ENCODE data around the gene STOML2. TPM values are rescaled to one million over a fixed set of nuclear protein-coding genes. Genes with fewer than 3 reads are reported as not detected.
A peak's percentile ranks its signal among the peaks of the same experiment; 100 is the strongest.
"Not testable (repeated sequence)": the region's sequence is repeated elsewhere in the genome, so short reads cannot be mapped to it uniquely, and the experiment has no call there.

Gene STOML2
- total RNA-seq (ENCODE audit: insufficient read depth, low replicate concordance), result 49.1 TPM

DNA sequence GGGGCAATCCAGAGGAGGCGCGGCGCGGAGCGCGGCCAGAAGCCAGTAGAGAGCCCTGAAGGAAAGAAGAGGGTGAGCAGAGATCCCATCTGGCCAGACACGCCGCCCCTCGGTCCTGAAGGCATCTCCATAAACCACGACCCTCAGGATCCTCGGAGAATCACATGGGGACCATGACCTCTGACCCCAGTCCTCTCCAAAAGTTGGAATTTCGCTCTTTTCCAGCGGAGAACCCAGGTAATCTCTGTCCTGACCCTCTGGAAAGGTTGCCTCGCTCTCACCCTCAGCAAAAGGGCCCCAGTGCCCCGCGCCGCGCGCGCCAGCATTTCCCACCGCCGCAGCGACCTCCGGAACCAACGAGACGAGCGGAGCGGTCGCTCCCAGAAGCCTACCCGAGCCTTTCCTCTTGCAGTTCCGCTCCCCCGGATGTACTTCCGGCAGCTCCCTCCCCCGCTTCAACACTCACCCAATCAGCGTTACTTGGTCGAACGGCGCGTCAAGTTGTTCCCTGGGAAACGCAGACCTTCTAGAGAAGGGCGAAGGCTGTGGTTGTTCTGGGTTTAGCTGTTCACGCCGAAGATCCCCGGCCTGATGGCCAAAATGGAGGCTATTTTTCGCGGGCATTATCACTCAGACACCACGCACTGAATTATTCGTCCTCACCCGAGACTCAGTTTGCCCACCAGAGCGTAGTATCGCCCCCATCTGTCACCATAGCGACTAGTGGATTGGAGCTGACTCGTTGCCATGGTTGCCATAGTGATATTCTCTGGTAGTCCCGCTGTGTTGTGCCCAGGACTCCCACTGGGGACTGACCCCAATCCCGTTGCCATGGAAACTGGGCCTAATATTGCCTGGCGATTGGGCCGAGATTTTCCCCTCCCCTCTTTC lies at the start of gene STOML2:
Gene STOML2 (minus strand): TSS at position 363 of the 891 bp plus-strand sequence. CDS start 37 bp downstream, at position 326.
- peak; percentile 99 for DNase-seq (ENCODE audit: low spot score)

DNA sequence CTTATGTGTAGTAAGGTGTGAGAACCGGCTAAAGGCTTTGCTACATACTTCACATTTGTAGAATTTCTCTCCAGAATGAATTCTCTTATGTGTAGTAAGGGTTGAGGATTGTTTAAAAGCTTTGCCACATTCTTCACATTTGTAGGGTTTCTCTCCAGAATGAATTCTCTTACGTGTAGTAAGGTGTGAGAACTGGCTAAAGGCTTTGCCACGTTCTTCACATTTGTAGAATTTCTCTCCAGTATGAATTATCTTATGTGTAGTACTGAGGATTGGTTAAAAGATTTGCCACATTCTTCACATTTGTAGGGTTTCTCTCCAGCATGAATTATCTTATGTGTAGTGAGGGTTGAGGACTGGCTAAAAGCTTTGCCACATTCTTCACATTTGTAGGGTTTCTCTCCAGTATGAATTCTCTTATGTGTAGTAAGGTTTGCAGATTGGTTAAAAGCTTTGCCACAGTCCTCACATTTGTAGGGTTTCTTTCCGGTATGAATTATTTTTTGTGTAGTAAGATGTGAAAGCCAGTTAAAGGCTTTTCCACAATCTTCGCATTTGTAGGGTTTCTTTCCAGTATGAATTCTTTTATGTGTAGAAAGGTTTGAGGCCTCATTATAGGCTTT lies 45.1 kb upstream of the STOML2 start:
- DNase-seq (ENCODE audit: low spot score), result not testable (repeated sequence)

DNA sequence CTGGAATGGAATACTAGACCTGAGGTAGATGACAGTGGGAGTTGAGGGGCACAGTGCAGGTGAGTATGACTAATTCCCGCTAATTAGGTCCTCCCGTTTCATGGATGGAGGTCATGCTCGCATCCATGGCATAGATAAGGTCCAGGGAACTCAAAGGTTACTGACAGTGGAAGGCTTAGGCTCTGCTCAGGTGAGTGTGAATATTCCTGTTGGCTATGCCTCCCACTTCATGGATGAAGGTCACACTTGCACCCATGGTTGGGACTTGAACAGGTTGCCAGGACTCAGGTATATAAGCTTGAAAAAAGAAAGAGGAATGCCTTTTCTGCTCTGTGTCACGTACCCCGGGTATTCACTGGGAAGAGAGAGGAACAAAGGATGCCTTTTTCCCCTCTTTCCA lies 39.1 kb upstream of the STOML2 start:
- no peak for DNase-seq (ENCODE audit: low spot score)

DNA sequence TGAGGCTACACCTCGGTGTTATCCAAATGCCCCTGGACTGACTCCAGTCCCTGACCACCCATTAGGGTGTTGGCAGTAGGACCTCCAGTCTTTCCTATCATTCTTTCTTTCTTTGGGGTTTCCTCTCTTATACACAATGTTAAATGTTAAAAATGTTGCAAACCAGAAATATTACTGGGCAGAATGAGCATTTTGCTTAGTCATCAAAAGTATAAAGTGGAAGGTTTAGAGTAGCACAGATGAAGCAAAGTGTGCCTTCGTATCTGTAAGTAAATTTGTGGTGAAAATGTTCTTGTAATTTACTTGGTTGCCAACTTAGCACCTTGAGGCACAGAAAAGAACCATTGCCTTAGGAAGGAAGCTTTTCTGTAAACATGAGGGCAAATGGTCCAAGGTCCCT lies 37.2 kb upstream of the STOML2 start:
- DNase-seq (ENCODE audit: low spot score), result no peak

GRCh38 chr9:35136866-35137265 lies 33.9 kb upstream of the STOML2 start:
- DNase-seq (ENCODE audit: low spot score), result peak; percentile 9

DNA sequence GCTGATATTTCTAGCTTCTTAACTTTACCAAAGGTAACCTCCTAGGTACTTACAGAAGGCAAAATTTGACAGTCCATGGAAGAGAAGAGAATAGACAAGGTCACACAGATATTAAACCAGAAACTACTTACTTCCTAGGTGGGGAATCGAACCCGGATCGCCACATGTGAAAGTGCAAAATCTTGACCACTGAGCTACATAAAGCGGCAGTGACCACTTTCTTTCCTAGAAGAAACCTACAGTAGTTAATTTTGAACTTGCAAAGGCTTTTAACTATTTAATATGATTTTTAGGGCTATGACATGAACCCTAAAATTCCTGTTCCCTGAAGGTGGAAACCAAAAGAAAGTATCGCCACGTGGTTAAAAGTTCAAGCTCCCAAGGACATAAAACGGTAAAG lies 33.1 kb upstream of the STOML2 start:
- DNase-seq (ENCODE audit: low spot score), result no peak

- DNase-seq (ENCODE audit: low spot score), result no peak
Measured at GRCh38 chr9:35134920-35135319, 32.0 kb upstream of the STOML2 start.

- DNase-seq (ENCODE audit: low spot score), result peak; percentile 98
Measured at GRCh38 chr9:35116898-35117551, 14.1 kb upstream of the STOML2 start.

DNA sequence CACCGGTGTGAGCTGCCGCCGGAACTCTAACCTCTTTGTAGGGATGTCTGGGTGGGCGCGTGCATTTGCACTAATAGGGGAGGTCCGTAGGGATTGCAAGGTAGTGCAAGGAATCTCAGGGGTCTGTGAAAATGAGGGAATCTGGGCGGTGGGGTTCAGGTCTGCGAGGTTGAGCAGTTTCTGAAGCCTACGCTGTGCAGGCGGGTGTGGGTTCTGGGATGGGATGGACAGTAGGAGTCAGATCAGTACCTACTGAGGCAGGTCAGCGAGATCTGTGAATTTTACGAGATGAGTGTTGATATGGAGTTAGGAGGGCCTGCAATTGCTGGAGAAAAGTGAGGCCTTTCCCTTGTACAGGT lies 13.6 kb upstream of the STOML2 start:
- DNase-seq (ENCODE audit: low spot score), result no peak

DNA sequence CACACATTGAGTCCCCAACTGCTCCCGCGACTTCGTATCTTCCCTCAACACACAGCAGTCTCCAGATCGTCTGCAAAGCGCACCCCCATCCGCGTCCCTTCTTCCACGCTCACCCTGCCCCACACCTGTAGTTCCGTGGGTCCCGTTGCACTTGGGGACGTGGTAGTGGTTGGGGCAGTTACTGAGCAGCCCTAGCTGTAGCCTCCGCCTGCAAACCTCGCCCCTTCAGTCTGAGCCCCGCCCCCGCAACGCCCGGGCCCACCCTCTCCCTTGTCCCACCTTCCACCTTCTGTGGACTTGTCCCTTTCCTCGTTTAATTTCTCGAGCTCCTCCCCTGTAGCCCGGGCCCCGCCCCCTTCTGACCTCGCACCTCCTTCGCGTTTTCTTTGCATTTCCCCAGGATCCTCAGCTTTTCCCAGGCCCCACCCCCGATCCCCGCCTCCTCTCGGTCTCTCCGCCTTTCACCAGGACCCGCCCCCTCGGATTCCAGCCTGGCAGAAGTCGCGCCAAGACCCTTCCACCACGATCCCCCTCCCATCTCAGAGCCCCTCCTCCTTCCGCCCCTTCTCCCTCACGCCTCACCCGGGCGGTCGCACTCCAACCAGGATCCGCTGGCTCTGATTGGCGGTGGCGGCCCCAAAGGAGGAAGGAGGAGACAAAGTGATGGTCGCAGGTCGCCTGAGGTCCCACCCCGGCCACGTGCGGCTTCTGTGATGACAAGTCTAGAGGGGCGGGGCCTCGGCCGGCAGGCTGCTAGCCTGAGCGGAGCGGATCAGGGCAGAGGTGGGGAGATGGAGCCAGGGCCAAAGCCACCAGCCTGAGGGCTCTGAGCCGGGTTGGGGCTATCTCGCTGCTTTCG lies 13.0 kb upstream of the STOML2 start, which contains the start of gene ATOSB:
Gene ATOSB (minus strand): TSS at position 183 of the 859 bp plus-strand sequence. CDS start 7,588 bp downstream, outside the sequence.
- DNase-seq (ENCODE audit: low spot score), result peak; percentile 99

DNA sequence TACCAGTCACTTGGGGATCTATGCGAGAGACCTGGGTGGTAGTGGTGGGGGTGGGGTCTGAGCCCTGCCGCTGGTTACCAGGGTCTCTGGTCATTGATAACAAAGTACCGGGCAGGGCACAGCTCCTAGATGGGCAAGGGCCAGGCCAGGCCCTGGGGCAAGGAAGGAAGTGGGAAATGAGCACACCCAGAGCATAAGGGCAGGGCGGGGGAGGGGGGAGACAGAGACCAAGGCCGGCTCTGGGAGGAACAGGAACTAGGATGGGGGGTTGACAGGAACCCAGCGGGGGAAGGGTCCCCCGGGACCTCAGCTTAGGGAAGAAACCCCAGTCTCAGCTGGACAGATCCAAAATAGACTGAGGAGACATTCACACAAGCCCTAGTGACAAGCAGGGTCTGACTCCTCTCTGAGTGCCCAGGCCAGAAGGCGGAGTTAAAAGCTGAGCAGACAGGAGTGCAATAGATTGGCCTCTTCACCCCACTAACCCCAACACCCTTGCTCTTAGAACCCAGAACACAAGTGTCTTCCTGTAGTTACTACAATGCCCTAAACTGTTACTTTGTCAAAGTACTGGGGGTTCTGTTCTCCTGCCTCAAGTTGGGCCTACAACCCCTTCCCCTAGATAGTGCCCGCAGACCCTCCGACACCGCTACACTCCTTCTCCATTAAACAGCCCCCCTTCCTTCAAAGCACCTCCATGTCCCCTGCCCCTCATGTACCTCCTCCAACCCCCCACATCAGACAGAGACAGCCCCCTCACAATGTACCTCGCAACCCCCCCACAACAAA lies 12.1 kb upstream of the STOML2 start:
- peak; percentile 73 for DNase-seq (ENCODE audit: low spot score)

DNA sequence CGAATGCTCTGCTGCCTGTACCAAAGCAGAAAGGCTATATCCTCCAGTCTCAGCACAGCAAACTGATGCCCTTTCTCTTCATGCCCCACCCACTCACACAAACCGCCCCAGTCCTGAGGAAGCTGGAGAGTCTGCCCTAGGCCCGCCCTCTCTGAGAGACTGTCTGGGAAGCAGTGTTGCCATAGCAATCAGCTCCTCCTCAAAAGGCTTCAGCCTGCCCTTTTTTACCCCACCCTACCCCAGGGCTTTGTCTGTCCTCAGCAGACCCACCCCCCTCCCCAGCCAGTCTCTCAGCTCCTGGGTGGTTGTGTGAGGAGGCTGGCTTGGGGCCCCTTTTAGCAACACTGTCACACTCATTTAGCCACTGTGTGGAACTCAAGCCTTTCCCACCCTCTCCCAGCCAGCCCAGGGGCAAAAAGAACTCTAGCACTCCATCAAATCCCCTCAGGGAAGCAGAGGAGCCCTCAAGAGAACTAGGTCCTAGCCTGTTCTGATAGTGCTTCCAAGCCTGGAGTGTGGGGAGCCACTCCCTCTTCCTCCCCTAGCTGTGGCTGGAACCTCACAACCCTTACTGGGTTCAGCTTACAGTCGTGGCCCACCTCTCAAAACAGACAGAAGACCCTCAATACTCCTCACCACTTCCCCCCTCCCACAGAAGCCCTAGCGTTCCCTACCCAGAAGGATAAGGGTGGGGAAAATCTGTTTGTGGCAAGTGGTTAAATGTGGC lies 11.3 kb upstream of the STOML2 start:
- DNase-seq (ENCODE audit: low spot score), result peak; percentile 100

DNA sequence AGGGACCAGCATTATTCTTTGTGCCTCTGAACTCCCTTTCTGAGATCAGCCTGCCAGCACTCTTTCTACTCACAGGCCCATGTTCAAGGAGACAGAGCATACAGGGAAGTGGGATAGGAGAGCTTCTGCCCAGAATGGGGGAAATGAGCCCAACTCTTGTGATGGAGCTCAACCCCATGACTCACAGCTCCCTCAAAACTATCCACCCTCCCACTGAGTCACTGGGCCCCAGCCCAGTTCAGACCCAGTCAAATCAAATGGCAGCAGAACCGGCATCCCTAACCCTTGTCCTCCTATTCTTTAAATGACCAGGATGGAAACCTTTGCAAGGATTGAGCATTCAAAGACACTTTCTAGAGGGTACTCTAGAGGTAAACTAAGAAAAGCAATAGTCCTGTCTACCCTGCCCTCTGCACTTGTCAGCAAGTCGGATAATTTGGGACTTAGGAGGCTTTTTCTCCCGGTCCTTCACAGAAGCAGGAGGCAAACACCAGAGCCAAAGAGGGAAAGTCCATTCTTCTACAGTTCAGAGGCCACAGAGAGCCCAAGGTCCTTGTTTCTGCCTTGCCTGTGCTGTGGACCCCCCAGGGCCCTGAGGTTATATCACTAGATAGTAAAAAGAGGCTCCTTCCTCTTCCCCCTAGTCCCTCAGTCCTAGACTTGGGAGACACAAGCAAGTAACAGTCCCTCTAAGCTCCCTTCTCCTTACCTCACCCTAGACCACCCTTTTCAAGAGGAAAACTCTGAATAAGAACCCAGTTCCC lies 9.5 kb upstream of the STOML2 start:
- DNase-seq (ENCODE audit: low spot score), result peak; percentile 35

DNA sequence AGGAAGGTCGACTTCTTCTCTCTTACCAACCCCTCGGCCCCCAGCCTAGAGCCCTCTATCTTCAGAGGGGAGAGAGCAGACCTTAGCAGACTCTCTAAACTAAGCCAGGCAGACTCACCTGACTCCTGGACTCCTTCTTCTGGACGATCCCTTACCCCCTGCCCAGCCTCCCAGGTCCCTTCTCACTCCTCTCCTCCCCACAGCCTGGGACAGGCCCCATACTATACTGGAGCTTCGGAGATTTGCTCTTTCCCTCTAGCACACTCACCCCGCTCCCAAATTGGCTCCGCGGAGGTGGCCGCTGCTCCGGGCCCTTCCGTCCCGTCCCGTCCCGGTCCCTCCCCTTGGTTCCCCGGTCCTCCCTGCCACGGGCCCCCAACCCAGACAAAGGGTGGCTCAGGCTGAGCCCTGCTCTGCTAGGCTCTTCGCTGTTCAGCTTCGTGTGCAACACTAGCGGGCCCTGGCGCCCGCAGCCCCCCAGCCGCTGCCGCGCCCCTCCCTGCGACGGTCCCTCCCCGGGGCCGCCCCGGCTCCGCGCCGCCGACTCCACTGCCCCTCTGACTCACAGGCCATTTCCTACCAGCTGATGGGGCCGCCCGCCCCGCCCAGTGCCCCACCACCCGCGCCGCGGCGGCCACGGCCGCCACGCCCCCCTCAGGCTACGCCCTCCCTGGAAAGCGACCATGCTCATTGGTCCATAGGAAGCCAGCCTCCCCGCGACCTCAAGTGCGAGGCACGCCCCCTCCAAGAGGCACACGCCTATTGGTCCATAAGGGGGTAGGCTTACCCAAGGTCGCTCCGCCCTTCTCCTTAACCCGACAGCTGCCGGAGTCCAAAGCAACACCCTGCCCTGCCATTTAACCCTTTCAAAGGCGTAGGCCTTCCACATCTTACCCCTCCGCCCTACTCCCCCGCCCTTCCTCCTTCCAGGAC lies 8.3 kb upstream of the STOML2 start:
- peak; percentile 99 for DNase-seq (ENCODE audit: low spot score)

- DNase-seq (ENCODE audit: low spot score), result no peak
Measured at GRCh38 chr9:35110327-35110761, 7.4 kb upstream of the STOML2 start.

DNA sequence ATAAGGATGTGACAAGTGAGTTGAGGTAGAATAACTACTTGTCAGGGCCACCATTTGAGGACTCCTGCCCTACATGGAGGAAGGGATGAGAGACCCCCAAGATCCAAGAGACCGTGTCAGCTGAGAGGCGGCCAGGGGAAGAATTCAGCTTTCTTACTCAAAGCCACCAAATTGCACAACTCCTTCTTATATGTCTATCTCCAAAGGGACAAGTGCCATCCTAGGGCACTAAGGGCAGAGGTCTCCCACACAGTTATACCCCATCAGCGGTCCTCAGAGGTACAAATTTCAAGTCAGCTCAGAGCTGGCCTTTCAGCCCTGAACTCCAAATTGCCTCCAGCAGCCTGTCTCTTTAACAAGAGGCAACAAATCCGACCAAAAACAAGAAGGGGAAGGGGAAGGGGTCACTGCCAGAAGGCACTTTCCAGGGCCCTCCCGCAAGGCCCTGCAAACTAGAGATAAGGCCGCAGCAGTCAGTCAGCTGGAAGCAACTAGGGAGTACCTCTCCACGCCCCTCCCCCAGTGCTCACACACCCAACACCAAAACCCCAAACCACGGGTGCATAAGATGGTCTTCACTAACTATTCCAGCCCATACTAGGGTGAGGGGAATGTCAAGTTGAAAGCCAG lies 6.1 kb upstream of the STOML2 start:
- no peak for DNase-seq (ENCODE audit: low spot score)

DNA sequence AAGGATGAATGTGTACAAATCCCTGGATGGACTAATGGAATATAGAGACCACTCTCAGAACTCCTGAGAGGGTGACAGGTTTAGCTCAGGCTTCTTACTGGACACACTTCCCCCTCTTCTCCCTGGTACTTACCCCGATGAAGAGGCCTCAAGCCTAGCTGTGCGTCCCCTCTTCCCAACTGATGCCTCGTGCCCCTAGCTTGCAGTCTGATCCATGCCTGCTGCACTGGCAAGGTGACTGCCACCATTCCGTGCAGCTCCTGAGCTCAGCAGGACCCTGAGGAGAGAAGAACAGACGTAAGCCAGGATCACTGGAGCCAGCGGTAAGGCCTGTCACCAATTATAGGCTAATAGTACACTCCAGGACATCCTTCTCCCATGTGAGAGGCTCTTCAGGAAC lies 5.5 kb upstream of the STOML2 start:
- DNase-seq (ENCODE audit: low spot score), result no peak

Measured in umbilical cord (tissue), 2 donors.